Fibroblast of lung (primary cell): ENCODE results near the gene CD5L. TPM values are rescaled to one million over a fixed set of nuclear protein-coding genes. Genes with fewer than 3 reads are reported as not detected.

ENCODE experiments used
- DNase-seq, 2 donors: peaks; one replicate each; pipeline versions ENCODE4 v3.0.0 to v3.0.0-alpha.2; 2010; ENCODE audit warnings: low read depth in 2 of 2
- H2AFZ ChIP-seq: 2 replicates; pipeline ENCODE4 v1.5.1; 2012; ENCODE audit warnings: low read length, control low read depth, inconsistent platforms
- H3K27ac ChIP-seq: 2 replicates; pipeline ENCODE4 v1.5.1; 2011; ENCODE audit warnings: low read length, control low read depth; ENCODE audit not compliant: insufficient read depth
- H3K27me3 ChIP-seq: 2 replicates; pipeline ENCODE4 v1.5.1; 2011; ENCODE audit warnings: mild to moderate bottlenecking, low read length; ENCODE audit not compliant: control insufficient read depth, insufficient read depth
- H3K36me3 ChIP-seq: 2 replicates; pipeline ENCODE4 v1.5.1; 2011; ENCODE audit warnings: low read length; ENCODE audit not compliant: control insufficient read depth, insufficient read depth
- H3K4me1 ChIP-seq: 2 replicates; pipeline ENCODE4 v1.5.1; 2011; ENCODE audit warnings: low read length; ENCODE audit not compliant: control insufficient read depth, insufficient read depth; ENCODE audit errors: extremely low read depth
- H3K4me2 ChIP-seq: 2 replicates; pipeline ENCODE4 v1.5.1; 2011; ENCODE audit warnings: low read length, control low read depth; ENCODE audit not compliant: insufficient read depth; ENCODE audit errors: extremely low read depth
- H3K4me3 ChIP-seq, 4 experiments: fragments of 200-600 bp in 1 of 4; sonication (generic) in 1 of 4; replicated peaks in 1 of 4; 2 replicates each; pipeline ENCODE4 v1.5.1; 2011 to 2016; ENCODE audit warnings: low read length in 4 of 4, low read depth in 3 of 4, mild to moderate bottlenecking in 3 of 4, control low read depth in 2 of 4, inconsistent platforms in 1 of 4, mixed read lengths in 1 of 4; ENCODE audit not compliant: insufficient read depth in 1 of 4; ENCODE audit errors: control extremely low read depth in 1 of 4
- H3K79me2 ChIP-seq: 2 replicates; pipeline ENCODE4 v1.5.1; 2012; ENCODE audit warnings: mild to moderate bottlenecking, low read length, inconsistent platforms; ENCODE audit not compliant: control insufficient read depth, insufficient read depth
- H3K9ac ChIP-seq: 2 replicates; pipeline ENCODE4 v1.5.1; 2011; ENCODE audit warnings: mild to moderate bottlenecking, low read length, control low read depth; ENCODE audit not compliant: insufficient read depth
- H3K9me3 ChIP-seq: 2 replicates; pipeline ENCODE4 v1.5.1; 2012; ENCODE audit warnings: low read depth, low read length; ENCODE audit not compliant: control insufficient read depth, insufficient read depth
- H4K20me1 ChIP-seq: 2 replicates; pipeline ENCODE4 v1.5.1; 2011; ENCODE audit warnings: low read length; ENCODE audit not compliant: control insufficient read depth, insufficient read depth; ENCODE audit errors: extremely low read depth
- EZH2 ChIP-seq: IDR thresholded peaks from 2 replicates; pipeline ENCODE4 v1.5.1; 2012; ENCODE audit warnings: low read length, control low read depth, mild to moderate bottlenecking; ENCODE audit errors: missing control alignments
- polyA plus RNA-seq, 2 donors: library from polyadenylated mRNA; depleted of rRNA in 1 of 2; stranded (reverse) in 1 of 2; unstranded in 1 of 2; fragments of >200 nt; gene quantifications; 2 replicates each; pipeline ENCODE4 v1.2.1, GENCODE V29; 2011 to 2012; ENCODE audit warnings: missing spikeins in 1 of 2
- total RNA-seq: library from RNA; depleted of rRNA; stranded (reverse); fragments of >200 nt; gene quantifications from 2 replicates; pipeline ENCODE4 v1.2.1, GENCODE V29; 2014
- TF ChIP-seq, protein P1 (sequence below), 2 donors: IDR thresholded peaks in 1 of 2; conservative IDR thresholded peaks in 1 of 2; 1 replicate in 1 of 2; 2 replicates in 1 of 2; pipeline ENCODE4 v1.5.1; 2011 to 2012; ENCODE audit warnings: low read length in 2 of 2, control low read depth in 1 of 2, inconsistent platforms in 1 of 2, low read depth in 1 of 2, mild to moderate bottlenecking in 1 of 2

CD5L gene
- total and polyA plus RNA-seq, 2 donors (not counting 1 experiment from before 2014, with no cell fraction given), result not detected

DNA sequence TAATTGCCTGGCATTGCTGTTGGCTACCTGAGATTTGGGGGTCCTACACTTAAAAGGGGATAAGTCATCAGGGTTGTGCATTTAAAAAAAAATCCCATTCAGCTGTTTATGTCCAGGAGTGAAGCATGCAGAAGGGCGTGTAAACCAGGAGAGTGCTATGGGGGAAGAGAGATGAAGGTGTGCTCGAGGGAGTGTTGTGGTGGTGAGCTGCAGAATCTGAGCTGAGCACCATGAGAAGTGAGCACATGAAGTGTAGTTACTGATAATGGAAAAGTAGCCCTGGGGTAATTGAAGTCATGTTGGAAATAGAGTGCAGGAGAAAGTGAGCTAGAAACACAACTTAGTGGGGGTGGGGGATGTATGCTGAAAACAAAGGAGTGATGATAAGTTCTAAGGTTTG lies 22.4 kb downstream of the CD5L start:
- Histone ChIP-seq H3K36me3 (no peaks in the 10 kb centered on the region), H3K27ac (no peak overlapping the region), H3K9me3 (no peaks in the 10 kb centered on the region), H3K4me2 (no peak overlapping the region), H3K4me3 (no peak overlapping the region), H2AFZ (no peak overlapping the region), H3K9ac (no peak overlapping the region), H3K27me3 (no peaks in the 10 kb centered on the region), H3K4me1 (no peaks in the 10 kb centered on the region), H3K79me2 (no peaks in the 10 kb centered on the region), H4K20me1 (no peaks in the 10 kb centered on the region)
- DNase-seq, result no peak
- TF ChIP-seq, protein P1, sequence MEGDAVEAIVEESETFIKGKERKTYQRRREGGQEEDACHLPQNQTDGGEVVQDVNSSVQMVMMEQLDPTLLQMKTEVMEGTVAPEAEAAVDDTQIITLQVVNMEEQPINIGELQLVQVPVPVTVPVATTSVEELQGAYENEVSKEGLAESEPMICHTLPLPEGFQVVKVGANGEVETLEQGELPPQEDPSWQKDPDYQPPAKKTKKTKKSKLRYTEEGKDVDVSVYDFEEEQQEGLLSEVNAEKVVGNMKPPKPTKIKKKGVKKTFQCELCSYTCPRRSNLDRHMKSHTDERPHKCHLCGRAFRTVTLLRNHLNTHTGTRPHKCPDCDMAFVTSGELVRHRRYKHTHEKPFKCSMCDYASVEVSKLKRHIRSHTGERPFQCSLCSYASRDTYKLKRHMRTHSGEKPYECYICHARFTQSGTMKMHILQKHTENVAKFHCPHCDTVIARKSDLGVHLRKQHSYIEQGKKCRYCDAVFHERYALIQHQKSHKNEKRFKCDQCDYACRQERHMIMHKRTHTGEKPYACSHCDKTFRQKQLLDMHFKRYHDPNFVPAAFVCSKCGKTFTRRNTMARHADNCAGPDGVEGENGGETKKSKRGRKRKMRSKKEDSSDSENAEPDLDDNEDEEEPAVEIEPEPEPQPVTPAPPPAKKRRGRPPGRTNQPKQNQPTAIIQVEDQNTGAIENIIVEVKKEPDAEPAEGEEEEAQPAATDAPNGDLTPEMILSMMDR (conservative IDR thresholded peaks at IDR 0.05 in 1 of 2, IDR thresholded peaks at IDR 0.05 in 1 of 2; ENCODE audit: low read depth in 1 of 2, low read length in 2 of 2), result no peak
- TF ChIP-seq EZH2, result no peak

DNA sequence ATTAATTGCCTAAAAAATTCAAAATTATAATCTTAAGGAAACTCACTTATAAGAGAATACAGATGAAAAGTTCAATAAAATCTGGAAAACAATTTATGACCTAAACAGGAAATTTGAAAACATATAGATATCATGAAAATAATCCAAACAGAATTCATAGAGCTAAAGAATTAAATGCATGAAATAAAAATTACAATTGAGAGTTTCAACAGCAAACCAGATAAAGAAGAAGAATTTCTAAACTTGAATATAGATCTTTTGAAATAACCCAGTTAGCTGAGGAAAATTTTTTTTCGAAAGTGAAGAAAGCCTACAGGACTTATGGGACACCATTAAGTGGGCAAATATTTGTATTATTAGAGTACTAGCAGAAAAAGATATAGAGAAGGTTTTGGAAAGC lies 28.3 kb downstream of the CD5L start:
- H4K20me1 ChIP-seq, result no peaks in the 10 kb centered on the region
- no peak overlapping the region for H2AFZ ChIP-seq
- H3K27me3 ChIP-seq, result no peaks in the 10 kb centered on the region
- no peaks in the 10 kb centered on the region for H3K4me1 ChIP-seq
- H3K36me3 ChIP-seq, result no peaks in the 10 kb centered on the region
- TF ChIP-seq, protein P1 (conservative IDR thresholded peaks at IDR 0.05 in 1 of 2, IDR thresholded peaks at IDR 0.05 in 1 of 2; ENCODE audit: low read depth in 1 of 2, low read length in 2 of 2), result no peak
- TF ChIP-seq EZH2, result no peak
- H3K9ac ChIP-seq, result no peak overlapping the region
- no peak overlapping the region for H3K4me3 ChIP-seq
- H3K4me2 ChIP-seq, result no peak overlapping the region
- no peak for DNase-seq
- H3K27ac ChIP-seq, result no peak overlapping the region
- H3K79me2 ChIP-seq, result no peaks in the 10 kb centered on the region
- no peaks in the 10 kb centered on the region for H3K9me3 ChIP-seq

DNA sequence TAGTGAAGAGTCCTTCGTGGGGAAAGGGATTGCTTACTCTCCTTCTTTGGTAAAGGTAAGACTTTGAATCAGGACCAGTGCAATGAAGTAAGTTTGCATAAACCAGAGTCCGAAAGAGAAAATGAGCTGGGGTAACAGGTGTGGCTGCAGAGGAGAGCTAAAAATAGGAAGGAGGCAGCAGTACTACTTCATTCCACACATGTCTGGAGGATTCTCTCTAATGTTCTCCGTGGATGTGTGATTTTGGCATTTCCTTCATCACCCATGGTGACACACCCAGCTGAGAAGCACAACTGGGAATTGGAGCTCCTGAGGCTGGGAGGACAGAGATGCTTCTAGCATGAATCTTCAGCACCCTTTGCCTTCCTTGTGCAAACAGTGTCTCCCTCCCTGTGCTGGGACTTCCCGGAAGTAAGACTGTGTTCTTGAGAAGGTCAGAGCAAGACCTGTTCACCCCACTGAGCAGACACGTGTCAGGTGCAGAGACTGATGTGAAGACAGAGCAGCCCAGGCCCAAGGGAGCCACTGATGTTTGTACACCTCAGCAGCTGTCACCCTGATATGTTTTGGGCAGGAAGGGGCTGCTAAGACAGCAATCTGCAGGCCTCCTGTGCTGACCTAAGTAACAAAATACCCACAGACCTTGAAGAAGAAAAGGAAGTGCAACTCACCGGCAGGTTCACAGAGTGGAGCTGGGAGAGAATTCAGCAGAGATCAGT lies 35.0 kb downstream of the CD5L start:
- no peaks in the 10 kb centered on the region for H3K36me3 ChIP-seq
- no peaks in the 10 kb centered on the region for H3K27me3 ChIP-seq
- no peak overlapping the region for H2AFZ ChIP-seq
- no peaks in the 10 kb centered on the region for H4K20me1 ChIP-seq
- H3K9me3 ChIP-seq, result no peaks in the 10 kb centered on the region
- H3K27ac ChIP-seq, result no peak overlapping the region
- H3K79me2 ChIP-seq, result no peaks in the 10 kb centered on the region
- H3K9ac ChIP-seq, result no peak overlapping the region
- DNase-seq, result no peak
- no peak overlapping the region for H3K4me3 ChIP-seq
- TF ChIP-seq, protein P1 (conservative IDR thresholded peaks at IDR 0.05 in 1 of 2, IDR thresholded peaks at IDR 0.05 in 1 of 2; ENCODE audit: low read depth in 1 of 2, low read length in 2 of 2), result no peak
- TF ChIP-seq EZH2, result no peak
- no peaks in the 10 kb centered on the region for H3K4me1 ChIP-seq
- H3K4me2 ChIP-seq, result no peak overlapping the region
